Mesenchymal stem cell (in vitro differentiated cells and primary cell): Measurements from ENCODE around the gene THRAP3.

ENCODE experiments used
- DNase-seq: peaks from one replicate; pipeline ENCODE4 v3.0.0-alpha.2; 2013
- H2AFZ ChIP-seq: one replicate; pipeline ENCODE4 v1.6.1; 2013; ENCODE audit warnings: low read depth, mild to moderate bottlenecking, control low read depth, inconsistent platforms, low read length, moderate library complexity
- H2AK5ac ChIP-seq: 2 replicates; pipeline ENCODE4 v1.6.1; 2013; ENCODE audit warnings: low read length, moderate library complexity, mild to moderate bottlenecking, inconsistent platforms; ENCODE audit not compliant: severe bottlenecking
- H2BK120ac ChIP-seq: one replicate; pipeline ENCODE4 v1.6.1; 2013; ENCODE audit warnings: low read depth, mild to moderate bottlenecking, inconsistent platforms, low read length, moderate library complexity
- H2BK12ac ChIP-seq, 2 experiments: one replicate each; pipeline ENCODE4 v1.6.1; 2013; ENCODE audit warnings: inconsistent platforms in 2 of 2, low read length in 2 of 2, mild to moderate bottlenecking in 2 of 2, moderate library complexity in 2 of 2, control low read depth in 1 of 2
- H2BK15ac ChIP-seq: one replicate; pipeline ENCODE4 v1.6.1; 2013; ENCODE audit warnings: mild to moderate bottlenecking, low read depth, inconsistent platforms; ENCODE audit not compliant: poor library complexity, severe bottlenecking
- H2BK5ac ChIP-seq: 2 replicates; pipeline ENCODE4 v1.6.1; 2013; ENCODE audit warnings: low read depth, mild to moderate bottlenecking, low read length, control low read depth, inconsistent platforms; ENCODE audit not compliant: poor library complexity, severe bottlenecking
- H3K14ac ChIP-seq, 2 experiments: one replicate each; pipeline ENCODE4 v1.6.1; 2013; ENCODE audit warnings: inconsistent platforms in 2 of 2, low read length in 2 of 2, control low read depth in 1 of 2, mild to moderate bottlenecking in 1 of 2, moderate library complexity in 1 of 2
- H3K18ac ChIP-seq, 2 experiments: one replicate each; pipeline ENCODE4 v1.6.1; 2013; ENCODE audit warnings: inconsistent platforms in 2 of 2, low read length in 2 of 2, control low read depth in 1 of 2, low read depth in 1 of 2, mild to moderate bottlenecking in 1 of 2
- H3K23ac ChIP-seq, 2 experiments: one replicate each; pipeline ENCODE4 v1.6.1; 2013; ENCODE audit warnings: inconsistent platforms in 2 of 2, low read length in 2 of 2, mild to moderate bottlenecking in 2 of 2, moderate library complexity in 2 of 2, control low read depth in 1 of 2
- H3K27ac ChIP-seq: 2 replicates; pipeline ENCODE4 v1.5.1; 2013; ENCODE audit warnings: mild to moderate bottlenecking, moderate library complexity, low read length, control low read depth, inconsistent platforms; ENCODE audit not compliant: poor library complexity, severe bottlenecking
- H3K27me3 ChIP-seq, 2 experiments: 2 replicates each; pipeline versions ENCODE4 v1.6.1 to v1.7.0; 2013; ENCODE audit warnings: low read length in 2 of 2, mild to moderate bottlenecking in 2 of 2, moderate library complexity in 2 of 2, control low read depth in 1 of 2, inconsistent platforms in 1 of 2; ENCODE audit not compliant: control insufficient read depth in 1 of 2, insufficient read depth in 1 of 2
- H3K36me3 ChIP-seq, 2 experiments: 2 replicates each; pipeline versions ENCODE4 v1.6.1 to v1.7.0; 2013; ENCODE audit warnings: low read length in 2 of 2, control low read depth in 1 of 2, inconsistent platforms in 1 of 2, low read depth in 1 of 2, mild to moderate bottlenecking in 1 of 2; ENCODE audit not compliant: insufficient read depth in 2 of 2, control insufficient read depth in 1 of 2
- H3K4ac ChIP-seq, 2 experiments: one replicate each; pipeline ENCODE4 v1.6.1; 2013; ENCODE audit warnings: inconsistent platforms in 2 of 2, low read length in 2 of 2, mild to moderate bottlenecking in 2 of 2, moderate library complexity in 2 of 2, control low read depth in 1 of 2, low read depth in 1 of 2
- H3K4me1 ChIP-seq: 2 replicates; pipeline ENCODE4 v1.6.1; 2013; ENCODE audit warnings: low read depth, low read length, control low read depth; ENCODE audit not compliant: control insufficient read depth, insufficient read depth
- H3K4me2 ChIP-seq: 2 replicates; pipeline ENCODE4 v1.6.1; 2013; ENCODE audit warnings: low read length, mild to moderate bottlenecking, inconsistent platforms; ENCODE audit not compliant: poor library complexity, severe bottlenecking
- H3K4me3 ChIP-seq, 2 experiments: 2 replicates each; pipeline versions ENCODE4 v1.5.1 to v1.7.0; 2013; ENCODE audit warnings: low read length in 2 of 2, mild to moderate bottlenecking in 2 of 2, control low read depth in 1 of 2, low read depth in 1 of 2; ENCODE audit not compliant: insufficient read depth in 1 of 2
- H3K79me1 ChIP-seq: replicated peaks from 2 replicates; pipeline ENCODE4 v1.6.1; 2013; ENCODE audit warnings: mild to moderate bottlenecking, control low read depth, low read length, inconsistent platforms; ENCODE audit not compliant: poor library complexity, severe bottlenecking
- H3K9ac ChIP-seq: 2 replicates; pipeline ENCODE4 v1.7.0; 2013; ENCODE audit warnings: mild to moderate bottlenecking, low read length, moderate library complexity
- H3K9me3 ChIP-seq: 2 replicates; pipeline ENCODE4 v1.7.0; 2013; ENCODE audit warnings: mild to moderate bottlenecking, low read length; ENCODE audit not compliant: control insufficient read depth
- H4K8ac ChIP-seq: one replicate; pipeline ENCODE4 v1.6.1; 2013; ENCODE audit warnings: inconsistent platforms, mild to moderate bottlenecking, low read length, moderate library complexity
- H4K91ac ChIP-seq: one replicate; pipeline ENCODE4 v1.6.1; 2013; ENCODE audit warnings: mild to moderate bottlenecking, low read length, inconsistent platforms
- WGBS: methylation state at CpG from one replicate; pipeline ENCODE4 v1.1.7; 2013; ENCODE audit warnings: mixed read lengths; 5-methylcytosine and 5-hydroxymethylcytosine counted together

The THRAP3 gene

GRCh38 chr1:36203554-36204346, 20.5 kb upstream of the THRAP3 start:
- 56% methylated on average over 6 of the region's 10 CpGs for WGBS
- H2AFZ ChIP-seq: no peak overlapping the region
- H3K4me2 ChIP-seq: no peak overlapping the region
- H3K14ac ChIP-seq: no peak overlapping the region
- H3K36me3 ChIP-seq: no peaks in the 10 kb centered on the region
- H3K23ac ChIP-seq: no peak overlapping the region
- peak overlapping the region; percentile 74 for H2BK15ac ChIP-seq
- H3K27ac ChIP-seq: no peak overlapping the region
- H4K8ac ChIP-seq: peak overlapping the region; percentile 75
- peaks cover 0 to 5% of the 10 kb centered on the region in 2 experiments for H3K27me3 ChIP-seq
- H2AK5ac ChIP-seq: no peak overlapping the region
- H2BK120ac ChIP-seq: peak overlapping the region; percentile 0
- peak overlapping the region; percentile 9 to 54 for H2BK12ac ChIP-seq
- no peak overlapping the region for H3K4me3 ChIP-seq
- peak overlapping the region in 1 of 2 experiments; percentile 85 for H3K18ac ChIP-seq
- no peaks in the 10 kb centered on the region for H3K79me1 ChIP-seq
- DNase-seq: peak; percentile 61
- no peak overlapping the region for H2BK5ac ChIP-seq
- no peaks in the 10 kb centered on the region for H3K9me3 ChIP-seq
- H3K9ac ChIP-seq: no peak overlapping the region
- H4K91ac ChIP-seq: peak overlapping the region; percentile 65
- H3K4me1 ChIP-seq: peaks cover 11% of the 10 kb centered on the region
- peak overlapping the region in 1 of 2 experiments; percentile 53 for H3K4ac ChIP-seq

- H3K9ac ChIP-seq: no peak overlapping the region
- H3K36me3 ChIP-seq: no peaks in the 10 kb centered on the region
- H2BK12ac ChIP-seq: peak overlapping the region in 1 of 2 experiments; percentile 88
- no peak overlapping the region for H4K91ac ChIP-seq
- H2AFZ ChIP-seq: peak overlapping the region; percentile 42
- WGBS: 88% methylated on average over 5 of the region's 6 CpGs
- H3K4me1 ChIP-seq: peaks cover 11% of the 10 kb centered on the region
- DNase-seq: no peak
- peak overlapping the region; percentile 19 to 84 for H3K18ac ChIP-seq
- H2BK15ac ChIP-seq: no peak overlapping the region
- no peak overlapping the region for H3K27ac ChIP-seq
- H2BK120ac ChIP-seq: no peak overlapping the region
- H3K4me3 ChIP-seq: no peak overlapping the region
- H2BK5ac ChIP-seq: no peak overlapping the region
- H3K27me3 ChIP-seq: peaks cover 0 to 5% of the 10 kb centered on the region in 2 experiments
- H3K9me3 ChIP-seq: no peaks in the 10 kb centered on the region
- no peak overlapping the region for H3K4me2 ChIP-seq
- peak overlapping the region; percentile 26 for H2AK5ac ChIP-seq
- H3K4ac ChIP-seq: no peak overlapping the region
- H3K14ac ChIP-seq: no peak overlapping the region
- H4K8ac ChIP-seq: peak overlapping the region; percentile 57
- no peaks in the 10 kb centered on the region for H3K79me1 ChIP-seq
- peak overlapping the region in 1 of 2 experiments; percentile 52 for H3K23ac ChIP-seq
Measured at GRCh38 chr1:36204347-36204909, 19.8 kb upstream of the THRAP3 start.

DNA sequence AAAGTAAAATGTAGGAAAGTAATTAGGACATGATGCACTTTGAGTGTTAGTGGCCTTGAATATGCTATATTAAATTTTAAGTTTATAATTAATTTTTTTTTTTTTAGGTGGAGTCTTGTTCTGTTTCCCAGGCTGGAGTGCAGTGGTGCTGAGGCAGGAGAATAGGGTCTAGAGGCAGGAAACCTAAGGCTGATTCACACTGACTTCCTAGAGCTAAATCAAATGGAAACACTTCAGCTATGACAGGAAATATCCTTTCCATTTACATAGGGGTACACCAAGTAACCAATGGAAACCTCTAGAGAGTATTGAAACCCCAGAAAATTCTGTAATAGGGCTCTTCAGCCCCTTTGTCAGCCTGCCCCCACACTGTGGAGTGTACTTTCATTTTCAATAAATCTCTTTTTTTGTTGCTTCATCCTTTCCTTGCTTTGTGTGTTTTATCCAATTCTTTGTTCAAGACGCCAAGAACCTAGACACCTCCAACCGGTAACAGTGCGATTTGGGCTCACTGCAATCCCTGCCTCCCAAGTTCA, 17.9 kb upstream of the THRAP3 start:
- Histone ChIP-seq H3K36me3 (no peaks in the 10 kb centered on the region), H2BK120ac (no peak overlapping the region), H3K27ac (no peak overlapping the region), H2BK15ac (no peak overlapping the region), H3K4me1 (peaks cover 8% of the 10 kb centered on the region), H3K4me3 (no peak overlapping the region), H3K18ac (peak overlapping the region in 1 of 2 experiments; percentile 11), H3K79me1 (no peaks in the 10 kb centered on the region), H3K14ac (no peak overlapping the region), H2AFZ (no peak overlapping the region), H4K91ac (no peak overlapping the region), H3K9me3 (no peaks in the 10 kb centered on the region), H3K4ac (no peak overlapping the region), H3K4me2 (no peak overlapping the region), H2AK5ac (no peak overlapping the region), H2BK12ac (no peak overlapping the region), H3K27me3 (no peaks in the 10 kb centered on the region), H3K23ac (no peak overlapping the region), H2BK5ac (no peak overlapping the region), H3K9ac (no peak overlapping the region), H4K8ac (no peak overlapping the region)
- DNase-seq: no peak
- WGBS: 100% methylated on average over 3 of the region's 3 CpGs

GRCh38 chr1:36207339-36207738, 16.9 kb upstream of the THRAP3 start:
- no peak overlapping the region for H3K4ac ChIP-seq
- H2BK12ac ChIP-seq: no peak overlapping the region
- H2AK5ac ChIP-seq: no peak overlapping the region
- H3K36me3 ChIP-seq: no peaks in the 10 kb centered on the region
- no peak overlapping the region for H3K4me2 ChIP-seq
- H3K27ac ChIP-seq: no peak overlapping the region
- no peak overlapping the region for H2BK15ac ChIP-seq
- H3K79me1 ChIP-seq: no peaks in the 10 kb centered on the region
- no peak overlapping the region for H3K23ac ChIP-seq
- H3K9me3 ChIP-seq: no peaks in the 10 kb centered on the region
- H2BK120ac ChIP-seq: no peak overlapping the region
- no peak overlapping the region for H4K8ac ChIP-seq
- H3K4me3 ChIP-seq: no peak overlapping the region
- 67% methylated on average over 6 of the region's 6 CpGs for WGBS
- H3K18ac ChIP-seq: no peak overlapping the region
- peaks cover 8% of the 10 kb centered on the region for H3K4me1 ChIP-seq
- H4K91ac ChIP-seq: no peak overlapping the region
- H2AFZ ChIP-seq: no peak overlapping the region
- H3K9ac ChIP-seq: peak overlapping the region; percentile 70
- H3K14ac ChIP-seq: no peak overlapping the region
- no peak overlapping the region for H2BK5ac ChIP-seq
- DNase-seq: peak; percentile 44
- no peaks in the 10 kb centered on the region for H3K27me3 ChIP-seq
